MM.1S (cell line): ENCODE data around the gene SEMA6A.

Experiments used
- DNase-seq: peaks from one replicate; pipeline ENCODE4 v3.0.0-alpha.2; 2015
- H2AFZ ChIP-seq: fragments of 300-600 bp; sonication (generic); 2 replicates; pipeline ENCODE4 v1.6.0; 2016; ENCODE audit warnings: antibody characterized with exemption, low read length
- H3F3A ChIP-seq: fragments of 300-600 bp; sonication (generic); 2 replicates; pipeline ENCODE4 v1.6.1; 2016; ENCODE audit warnings: mild to moderate bottlenecking, antibody characterized with exemption, low read length, moderate library complexity, mixed read lengths; ENCODE audit not compliant: insufficient read depth
- H3K27ac ChIP-seq: fragments of 300-600 bp; sonication (generic); 2 replicates; pipeline ENCODE4 v1.5.1; 2016; ENCODE audit warnings: mild to moderate bottlenecking, low read length
- H3K27me3 ChIP-seq: fragments of 300-600 bp; sonication (generic); replicated peaks from 2 replicates; pipeline ENCODE4 v1.6.0; 2016; ENCODE audit warnings: low read length; ENCODE audit not compliant: insufficient read depth
- H3K36me3 ChIP-seq: fragments of 300-600 bp; sonication (generic); replicated peaks from 2 replicates; pipeline ENCODE4 v1.6.1; 2016; ENCODE audit warnings: mild to moderate bottlenecking, low read length, mixed read lengths; ENCODE audit not compliant: insufficient read depth
- H3K4me1 ChIP-seq: fragments of 300-600 bp; sonication (generic); 2 replicates; pipeline ENCODE4 v1.6.1; 2016; ENCODE audit warnings: low read length, mixed read lengths
- H3K4me2 ChIP-seq: fragments of 300-600 bp; sonication (generic); 2 replicates; pipeline ENCODE4 v1.6.0; 2016; ENCODE audit warnings: low read depth, low read length
- H3K4me3 ChIP-seq: fragments of 300-600 bp; sonication (generic); 2 replicates; pipeline ENCODE4 v1.5.1; 2016; ENCODE audit warnings: low read length, mixed read lengths
- H3K79me2 ChIP-seq: fragments of 300-600 bp; sonication (generic); 2 replicates; pipeline ENCODE4 v1.6.1; 2016; ENCODE audit warnings: mixed run types, low read length, mixed read lengths
- H3K9ac ChIP-seq: fragments of 300-600 bp; sonication (generic); 2 replicates; pipeline ENCODE4 v1.6.1; 2016; ENCODE audit warnings: low read length, mixed read lengths
- H3K9me2 ChIP-seq: fragments of 300-600 bp; sonication (generic); replicated peaks from 2 replicates; pipeline ENCODE4 v1.6.1; 2016; ENCODE audit warnings: mild to moderate bottlenecking, low read length, mixed read lengths; ENCODE audit not compliant: insufficient read depth
- H3K9me3 ChIP-seq: fragments of 300-600 bp; sonication (generic); replicated peaks from 2 replicates; pipeline ENCODE4 v1.6.1; 2016; ENCODE audit warnings: mild to moderate bottlenecking, low read length, mixed read lengths; ENCODE audit not compliant: insufficient read depth
- H4K20me1 ChIP-seq: fragments of 300-600 bp; sonication (generic); 2 replicates; pipeline ENCODE4 v1.6.1; 2016; ENCODE audit warnings: mild to moderate bottlenecking, low read length, moderate library complexity, mixed read lengths; ENCODE audit not compliant: insufficient read depth
- CTCF ChIP-seq: fragments of 300-600 bp; sonication (generic); IDR thresholded peaks from 2 replicates; pipeline ENCODE4 v1.5.1; 2016; ENCODE audit warnings: antibody characterized with exemption, low read length, mixed read lengths
- EZH2 ChIP-seq: fragments of 300-600 bp; sonication (generic); optimal IDR thresholded peaks from 2 replicates; pipeline ENCODE3; 2017; ENCODE audit warnings: low read depth, mild to moderate bottlenecking, antibody characterized with exemption, low read length, mixed read lengths
- EZH2phosphoT487 ChIP-seq: fragments of 300-600 bp; sonication (generic); IDR thresholded peaks from 2 replicates; pipeline ENCODE4 v1.6.1; 2018; ENCODE audit warnings: antibody characterized with exemption, low read length

SEMA6A gene

GRCh38 chr5:116572350-116573278, 2.0 kb downstream of the SEMA6A start:
- peaks cover 14% of the 10 kb centered on the region for H3F3A ChIP-seq
- H3K27me3 ChIP-seq, result peaks cover 17% of the 10 kb centered on the region
- no peak for DNase-seq
- no peaks in the 10 kb centered on the region for H3K9me3 ChIP-seq
- H3K4me3 ChIP-seq, result no peak overlapping the region
- H3K36me3 ChIP-seq, result no peaks in the 10 kb centered on the region
- H3K27ac ChIP-seq, result no peak overlapping the region
- no peak overlapping the region for H3K4me2 ChIP-seq
- TF ChIP-seq EZH2, result no peak
- no peak for TF ChIP-seq CTCF
- TF ChIP-seq EZH2phosphoT487, result no peak
- H4K20me1 ChIP-seq, result no peaks in the 10 kb centered on the region
- no peaks in the 10 kb centered on the region for H3K9me2 ChIP-seq
- H3K4me1 ChIP-seq, result peaks cover 8% of the 10 kb centered on the region; the same call in 1 of the 2 replicates
- no peak overlapping the region for H2AFZ ChIP-seq
- no peak overlapping the region for H3K9ac ChIP-seq
- H3K79me2 ChIP-seq, result no peaks in the 10 kb centered on the region

- Histone ChIP-seq H3K4me1 (0 out of 2 replicates have a peak, but pooled peaks cover under 1% of the 10 kb centered on the region), H3K9me3 (no peaks in the 10 kb centered on the region), H3K4me2 (no peak overlapping the region), H2AFZ (no peak overlapping the region), H3K27me3 (peaks cover 17% of the 10 kb centered on the region), H3K27ac (no peak overlapping the region), H3K79me2 (no peaks in the 10 kb centered on the region), H3K9me2 (no peaks in the 10 kb centered on the region), H3K4me3 (no peak overlapping the region), H3K36me3 (no peaks in the 10 kb centered on the region), H3F3A (peaks cover 6% of the 10 kb centered on the region), H4K20me1 (no peaks in the 10 kb centered on the region), H3K9ac (no peak overlapping the region)
- DNase-seq, result no peak
- TF ChIP-seq EZH2phosphoT487 (no peak), EZH2 (no peak), CTCF (no peak)
These were observed 2.9 kb downstream of the SEMA6A start for GRCh38 chr5:116571568-116572349.

- no peak overlapping the region for H3K27ac ChIP-seq
- no peak overlapping the region for H3K9ac ChIP-seq
- no peaks in the 10 kb centered on the region for H3K4me1 ChIP-seq
- no peak for DNase-seq
- no peak overlapping the region for H3K4me3 ChIP-seq
- H3K4me2 ChIP-seq, result no peak overlapping the region
- TF ChIP-seq CTCF (no peak), EZH2 (no peak), EZH2phosphoT487 (no peak)
- peaks cover 17% of the 10 kb centered on the region for H3K27me3 ChIP-seq
- H3K9me2 ChIP-seq, result no peaks in the 10 kb centered on the region
- H3K36me3 ChIP-seq, result no peaks in the 10 kb centered on the region
- no peaks in the 10 kb centered on the region for H4K20me1 ChIP-seq
- H3K9me3 ChIP-seq, result no peaks in the 10 kb centered on the region
- H3F3A ChIP-seq, result no peaks in the 10 kb centered on the region
- no peaks in the 10 kb centered on the region for H3K79me2 ChIP-seq
- no peak overlapping the region for H2AFZ ChIP-seq
These were observed 4.6 kb downstream of the SEMA6A start for GRCh38 chr5:116569999-116570398.
